Small intestine (tissue), 7 donors: Measurements from ENCODE around the gene HDAC4. TPM values are rescaled to one million over a fixed set of nuclear protein-coding genes. Genes with fewer than 3 reads are reported as not detected.

ENCODE experiments used
- DNase-seq, 2 donors: peaks; one replicate each; pipeline versions ENCODE4 v3.0.0 to v3.0.0-alpha.2; 2013
- FAIRE-seq: peaks from 2 replicates; lab custom pipeline; 2012; peaks lifted over from hg19 to GRCh38; lab: Jason Lieb, UNC
- H3K27ac ChIP-seq, 3 donors: one replicate each; pipeline ENCODE4 v1.5.1; 2013; ENCODE audit warnings: low read length in 2 of 3, mild to moderate bottlenecking in 2 of 3, control low read depth in 1 of 3, inconsistent platforms in 1 of 3, low read depth in 1 of 3, moderate library complexity in 1 of 3
- H3K27me3 ChIP-seq, 3 donors: one replicate each; pipeline ENCODE4 v1.6.1; 2013; ENCODE audit warnings: low read length in 3 of 3, inconsistent platforms in 1 of 3; ENCODE audit not compliant: control insufficient read depth in 3 of 3, insufficient read depth in 3 of 3
- H3K36me3 ChIP-seq, 3 donors: one replicate each; pipeline ENCODE4 v1.6.1; 2013; ENCODE audit warnings: low read length in 3 of 3, inconsistent platforms in 1 of 3, low read depth in 1 of 3, mild to moderate bottlenecking in 1 of 3, moderate library complexity in 1 of 3; ENCODE audit not compliant: control insufficient read depth in 3 of 3, insufficient read depth in 2 of 3
- H3K4me1 ChIP-seq, 3 donors: one replicate each; pipeline ENCODE4 v1.6.1; 2013; ENCODE audit warnings: low read length in 2 of 3, inconsistent platforms in 1 of 3, low read depth in 1 of 3, mild to moderate bottlenecking in 1 of 3, moderate library complexity in 1 of 3; ENCODE audit not compliant: control insufficient read depth in 3 of 3, insufficient read depth in 2 of 3
- H3K4me3 ChIP-seq, 3 donors: one replicate each; pipeline ENCODE4 v1.5.1; 2013; ENCODE audit warnings: low read length in 3 of 3, control low read depth in 1 of 3, inconsistent platforms in 1 of 3, low read depth in 1 of 3, mild to moderate bottlenecking in 1 of 3, moderate library complexity in 1 of 3
- H3K9me3 ChIP-seq, 2 donors: one replicate each; pipeline ENCODE4 v1.6.1; 2013; ENCODE audit warnings: low read depth in 1 of 2, low read length in 1 of 2; ENCODE audit not compliant: control insufficient read depth in 2 of 2, insufficient read depth in 1 of 2
- WGBS, 3 donors: extraction: QIAGEN DNeasy Blood & Tissue Kit; methylation state at CpG; one replicate each; pipeline ENCODE4 v1.1.7; 2013; 5-methylcytosine and 5-hydroxymethylcytosine counted together
- polyA plus RNA-seq, 4 donors: library from polyadenylated mRNA; stranded (reverse) in 3 of 4; unstranded in 1 of 4; fragments of 200-250 nt in 3 of 4; fragments of 120-200 nt in 1 of 4; gene quantifications; one replicate each; pipeline versions ENCODE4 v1.2.1 to v1.2.3, GENCODE V29; 2013
- donor health status: healthy with polysubstance abuse.
- donor health status: control.
- donor health status: control.
- donor health status: Bipolar disorder and iron deficiency.
- donor health status: healthy.

Gene HDAC4
- polyA plus RNA-seq, 4 donors = 3.1 to 11.3 (median 5.9) TPM

DNA sequence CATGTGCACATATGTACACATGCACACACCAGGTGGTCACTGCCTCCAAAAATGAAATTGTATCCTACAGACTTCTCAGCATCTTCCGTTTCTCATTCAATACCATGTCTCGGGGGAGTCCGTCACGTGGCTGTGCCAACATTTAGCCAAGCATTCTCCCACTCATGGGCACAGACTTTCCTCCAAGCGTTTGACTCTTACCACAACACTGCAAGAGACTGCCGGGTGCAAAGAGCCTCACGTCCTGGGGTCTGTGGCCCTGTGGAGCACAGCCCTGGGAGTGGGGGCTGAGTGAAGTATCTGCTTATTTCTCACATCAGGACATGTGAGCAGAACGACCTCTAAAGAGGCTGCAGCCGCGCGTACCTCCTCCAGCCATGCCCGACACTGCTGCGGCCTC lies 28.0 kb downstream of the HDAC4 start:
- H3K27ac ChIP-seq = no peak overlapping the region
- FAIRE-seq = no peak
- no peaks in the 10 kb centered on the region for H3K27me3 ChIP-seq
- no peaks in the 10 kb centered on the region for H3K4me1 ChIP-seq
- no peak for DNase-seq
- 90 to 95% (median 94%) methylated on average over 13 of the region's 13 CpGs for WGBS, 3 donors
- no peaks in the 10 kb centered on the region for H3K9me3 ChIP-seq
- no peak overlapping the region for H3K4me3 ChIP-seq
- H3K36me3 ChIP-seq = peaks cover 0 to 38% (median 0%) of the 10 kb centered on the region in 3 donors

DNA sequence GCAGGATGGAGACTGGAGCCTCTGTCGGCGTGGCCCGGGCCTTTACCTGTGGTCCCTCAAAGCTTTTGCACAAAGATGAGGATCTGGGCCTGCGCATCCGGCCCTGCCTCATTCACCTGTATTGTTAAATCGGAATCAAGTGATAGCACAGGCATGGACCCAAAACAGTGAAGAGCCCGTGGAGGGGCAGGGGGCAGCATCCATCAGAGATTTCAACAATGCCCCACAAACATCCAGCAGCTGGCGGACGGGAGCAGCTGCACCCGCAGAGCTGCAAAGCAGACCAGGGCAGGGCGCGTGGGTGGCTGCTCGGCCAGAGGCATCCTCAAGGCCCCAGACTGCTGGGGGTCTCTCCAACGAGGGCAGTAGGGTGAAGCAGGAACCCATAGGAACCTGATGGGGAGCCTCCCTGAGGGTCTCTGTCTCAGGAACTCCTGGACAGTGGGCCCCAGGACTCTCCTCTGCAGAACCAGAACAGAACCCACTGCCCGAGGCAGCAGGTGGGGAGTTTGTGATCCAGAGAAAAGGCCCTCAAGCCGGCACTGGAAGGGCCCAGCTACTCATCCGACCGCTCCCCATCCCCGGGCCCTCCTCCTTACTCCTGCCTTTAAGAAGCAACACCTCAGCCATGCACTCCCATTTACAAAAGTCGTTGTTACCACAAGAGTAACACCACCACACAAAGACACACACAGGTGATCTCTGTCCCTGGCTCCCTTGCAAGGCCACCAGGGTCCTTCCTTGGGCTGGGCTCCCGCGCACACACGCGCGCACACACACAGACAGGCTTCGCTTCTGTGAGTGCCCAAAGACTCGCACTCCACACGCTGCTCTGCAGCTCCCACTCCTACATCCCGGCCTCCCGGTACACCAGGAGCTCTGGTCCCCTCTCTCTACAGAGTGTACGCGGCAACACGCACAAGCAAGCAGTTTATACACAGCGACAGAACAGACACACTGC lies 28.8 kb downstream of the HDAC4 start:
- Histone ChIP-seq H3K36me3 (peaks cover 0 to 30% (median 0%) of the 10 kb centered on the region in 3 donors), H3K27ac (no peak overlapping the region), H3K27me3 (no peaks in the 10 kb centered on the region), H3K9me3 (no peaks in the 10 kb centered on the region), H3K4me1 (no peaks in the 10 kb centered on the region), H3K4me3 (no peak overlapping the region)
- WGBS, 3 donors = 93 to 96% (median 95%) methylated on average over 34 of the region's 34 CpGs
- FAIRE-seq (no peak), DNase-seq (no peak)

DNA sequence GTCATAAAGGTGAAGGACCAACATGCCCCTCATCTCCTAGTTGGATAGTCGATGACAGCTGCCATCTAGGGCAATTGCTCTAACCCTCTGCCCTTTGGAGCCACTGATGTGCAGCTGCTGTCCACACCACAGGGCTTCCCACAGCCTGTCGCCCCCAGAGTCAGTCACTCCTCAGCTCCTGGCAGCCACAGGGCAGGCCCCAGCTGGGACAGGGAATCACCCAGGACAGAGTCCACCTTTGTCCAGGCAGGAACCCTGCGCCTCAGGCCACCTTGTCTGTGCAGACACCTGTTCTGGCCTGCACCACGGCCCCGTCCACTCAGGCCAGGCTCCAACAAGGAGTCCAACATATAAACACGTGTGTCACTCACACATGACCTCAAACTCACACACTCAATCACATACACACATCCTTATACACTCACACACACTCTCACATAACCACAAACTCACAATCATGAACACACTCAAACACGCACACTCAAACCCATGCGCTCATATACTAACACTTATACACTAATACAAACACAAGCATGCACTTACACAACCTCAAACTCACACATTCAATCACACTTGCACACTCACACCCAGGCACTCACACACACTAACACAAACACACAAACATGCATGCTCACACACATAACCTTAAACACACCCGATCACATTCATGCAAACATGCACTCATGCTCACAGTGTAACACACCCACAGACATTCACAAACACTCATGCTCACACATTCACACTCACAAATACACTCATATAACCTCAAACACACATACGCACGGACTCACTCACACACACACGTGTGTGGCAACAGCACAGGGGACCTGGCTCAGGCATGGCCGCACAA lies 29.7 kb downstream of the HDAC4 start:
- 93 to 97% (median 95%) methylated on average over 13 of the region's 13 CpGs for WGBS, 3 donors
- Histone ChIP-seq H3K27me3 (no peaks in the 10 kb centered on the region), H3K36me3 (peaks cover 0 to 28% (median 0%) of the 10 kb centered on the region in 3 donors), H3K9me3 (no peaks in the 10 kb centered on the region), H3K4me3 (no peak overlapping the region), H3K27ac (no peak overlapping the region), H3K4me1 (no peaks in the 10 kb centered on the region)
- no peak for DNase-seq
- no peak for FAIRE-seq

DNA sequence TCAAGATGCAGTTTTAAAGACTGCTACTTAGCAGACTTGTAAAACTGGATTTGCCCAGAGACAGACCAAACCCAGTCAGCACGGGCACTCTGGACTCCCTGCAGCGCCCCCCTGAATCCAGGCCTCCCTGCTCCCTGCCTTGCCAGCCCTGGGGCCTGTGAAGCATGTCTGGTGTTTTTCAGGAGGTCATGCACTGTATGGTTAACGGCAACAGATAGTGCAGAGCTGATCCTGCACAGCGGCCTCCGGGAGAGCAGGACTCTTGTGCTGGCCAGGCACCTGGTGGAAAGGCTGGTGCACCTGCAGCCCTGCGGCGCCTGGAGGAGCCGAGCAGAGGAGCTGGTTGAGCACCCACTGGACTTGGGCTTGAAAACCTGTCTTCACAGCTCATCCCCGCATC lies 30.4 kb downstream of the HDAC4 start:
- Histone ChIP-seq H3K27ac (peak overlapping the region in 1 of 3 donors; percentile 49), H3K27me3 (no peaks in the 10 kb centered on the region), H3K4me1 (no peaks in the 10 kb centered on the region), H3K4me3 (no peak overlapping the region), H3K9me3 (no peaks in the 10 kb centered on the region), H3K36me3 (peaks cover 0 to 27% (median 0%) of the 10 kb centered on the region in 3 donors)
- no peak for FAIRE-seq
- DNase-seq = no peak
- WGBS, 3 donors = 95 to 98% (median 97%) methylated on average over 9 of the region's 9 CpGs

DNA sequence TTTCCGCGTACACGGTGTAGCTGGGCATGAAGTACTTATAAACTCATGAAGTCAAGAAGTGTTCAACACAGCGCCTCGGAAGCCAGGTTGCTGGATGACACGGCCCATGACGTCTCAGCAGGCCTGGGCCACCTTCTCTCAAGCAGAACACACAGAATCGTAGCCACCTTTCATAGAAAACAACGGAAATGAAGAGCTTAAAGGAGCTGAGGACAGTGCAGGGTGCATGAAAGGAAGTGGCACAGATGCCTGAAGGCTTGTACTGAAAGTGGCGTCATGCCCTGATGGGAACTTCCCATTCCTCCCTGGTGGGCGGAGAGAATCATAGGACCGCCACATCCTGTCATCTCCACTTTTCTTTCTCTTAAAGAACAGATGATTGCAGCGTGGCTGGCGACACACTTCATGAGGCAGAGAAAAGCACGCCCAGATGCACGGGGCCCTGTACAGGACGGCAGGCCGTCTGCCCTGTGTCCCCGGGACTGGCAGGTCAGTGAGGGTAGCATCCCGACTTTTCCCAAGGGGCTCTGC lies 31.1 kb downstream of the HDAC4 start:
- H3K27ac ChIP-seq = peak overlapping the region in 1 of 3 donors; percentile 49
- FAIRE-seq (no peak), DNase-seq (peak in 1 of 2 donors; percentile 14)

DNA sequence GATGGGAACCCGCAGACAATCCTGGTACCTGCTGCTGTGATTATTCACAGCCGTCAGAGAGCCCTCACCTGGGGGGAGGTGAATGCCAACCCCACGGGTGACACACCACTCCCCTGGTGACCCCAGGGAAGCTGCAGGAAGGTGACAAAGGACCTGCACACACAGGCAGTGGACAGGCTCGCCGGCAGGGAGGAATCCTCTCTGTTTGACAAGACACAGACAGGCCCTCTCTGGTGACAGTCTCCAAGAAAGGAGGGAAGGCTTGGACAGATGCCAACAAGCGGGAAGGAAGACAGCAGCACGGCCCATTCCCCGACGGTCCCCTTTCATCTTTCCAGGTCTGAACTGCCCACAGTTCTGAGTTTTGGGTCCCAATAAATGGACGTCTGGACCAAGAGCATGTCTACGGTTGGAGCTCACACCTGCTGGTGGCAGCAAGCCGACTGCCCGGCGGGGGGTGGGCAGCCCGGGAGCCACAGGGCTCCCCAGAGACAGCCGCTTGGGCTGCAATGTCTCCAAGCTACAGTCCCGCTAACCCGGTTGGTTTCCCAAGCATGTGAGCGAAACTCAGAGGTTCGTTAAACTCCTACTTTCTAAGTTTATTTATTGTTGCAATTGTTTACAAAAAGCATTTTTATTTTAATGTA lies 31.8 kb downstream of the HDAC4 start:
- Histone ChIP-seq H3K27ac (no peak overlapping the region), H3K27me3 (no peaks in the 10 kb centered on the region), H3K9me3 (no peaks in the 10 kb centered on the region), H3K36me3 (peaks cover 0 to 22% (median 0%) of the 10 kb centered on the region in 3 donors), H3K4me3 (no peak overlapping the region), H3K4me1 (no peaks in the 10 kb centered on the region)
- peak in 1 of 2 donors; percentile 11 for DNase-seq
- 75 to 92% (median 86%) methylated on average over 20 of the region's 20 CpGs for WGBS, 3 donors
- FAIRE-seq = no peak

More for the DNA sequence above, 31.1 kb downstream of the HDAC4 start:
- 67 to 91% (median 79%) methylated on average over 20 of the region's 20 CpGs for WGBS, 3 donors
- H3K4me3 ChIP-seq = no peak overlapping the region
- H3K36me3 ChIP-seq = peaks cover 0 to 22% (median 0%) of the 10 kb centered on the region in 3 donors
- H3K4me1 ChIP-seq = no peaks in the 10 kb centered on the region
- H3K27me3 ChIP-seq = no peaks in the 10 kb centered on the region
- H3K9me3 ChIP-seq = no peaks in the 10 kb centered on the region

DNA sequence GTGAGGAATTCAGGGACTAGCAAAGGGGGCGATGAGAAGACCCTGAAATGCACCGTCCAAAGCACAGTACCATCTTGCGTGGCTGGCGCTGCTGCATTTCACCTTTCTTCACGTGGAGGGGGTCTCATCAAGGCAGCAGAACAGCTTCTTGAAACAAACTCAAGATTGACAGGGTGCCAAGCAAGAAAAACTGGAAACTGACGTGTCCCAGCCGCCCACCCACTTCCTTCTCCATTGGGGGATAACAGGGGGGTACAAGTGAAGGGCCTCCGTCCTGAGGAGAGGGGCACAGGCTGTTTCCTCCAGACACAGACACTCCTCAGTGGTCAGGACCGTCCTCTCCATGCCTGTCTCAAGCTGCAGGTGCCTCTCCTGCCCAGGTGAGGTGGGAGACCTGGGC lies 32.5 kb downstream of the HDAC4 start:
- WGBS, 3 donors = 88 to 90% (median 88%) methylated on average over 9 of the region's 9 CpGs
- no peaks in the 10 kb centered on the region for H3K9me3 ChIP-seq
- no peak for FAIRE-seq
- no peaks in the 10 kb centered on the region for H3K27me3 ChIP-seq
- no peaks in the 10 kb centered on the region for H3K4me1 ChIP-seq
- DNase-seq = no peak
- H3K4me3 ChIP-seq = no peak overlapping the region
- H3K36me3 ChIP-seq = peaks cover 0 to 22% (median 0%) of the 10 kb centered on the region in 3 donors
- H3K27ac ChIP-seq = no peak overlapping the region
